Keratinocyte (primary cell): ENCODE measurements around the gene TMEM271. TPM values are rescaled to one million over a fixed set of nuclear protein-coding genes. Genes with fewer than 3 reads are reported as not detected.

Experiments
- DNase-seq: peaks from one replicate; pipeline ENCODE4 v3.0.0-alpha.2; 2011; ENCODE audit warnings: low read depth, missing footprints, low spot score
- FAIRE-seq: peaks from 2 replicates; lab custom pipeline; 2011; peaks lifted over from hg19 to GRCh38; lab: Jason Lieb, UNC
- H2AFZ ChIP-seq: 2 replicates; pipeline ENCODE4 v1.6.0; 2012; ENCODE audit warnings: low read length, control low read depth, inconsistent platforms; ENCODE audit not compliant: control insufficient read depth
- H3K27ac ChIP-seq: 2 replicates; pipeline ENCODE4 v1.5.1; 2011; ENCODE audit warnings: low read length; ENCODE audit not compliant: control insufficient read depth, insufficient read depth
- H3K27me3 ChIP-seq: 3 replicates; pipeline ENCODE4 v1.6.0; 2011; ENCODE audit warnings: low read length; ENCODE audit not compliant: control insufficient read depth, insufficient read depth; ENCODE audit errors: extremely low read depth
- H3K36me3 ChIP-seq, 2 experiments: 2 replicates in 1 of 2; 3 replicates in 1 of 2; pipeline ENCODE4 v1.5.1; 2011; ENCODE audit warnings: low read length in 2 of 2, mild to moderate bottlenecking in 1 of 2; ENCODE audit not compliant: control insufficient read depth in 2 of 2, insufficient read depth in 2 of 2; ENCODE audit errors: extremely low read depth in 1 of 2
- H3K4me1 ChIP-seq: 3 replicates; pipeline ENCODE4 v1.5.1; 2011; ENCODE audit warnings: low read length; ENCODE audit not compliant: control insufficient read depth, insufficient read depth; ENCODE audit errors: extremely low read depth
- H3K4me2 ChIP-seq: 3 replicates; pipeline ENCODE4 v1.6.0; 2011; ENCODE audit warnings: low read depth, low read length; ENCODE audit not compliant: control insufficient read depth, insufficient read depth; ENCODE audit errors: extremely low read depth
- H3K4me3 ChIP-seq, 3 experiments: fragments of 200-600 bp in 1 of 3; sonication (generic) in 1 of 3; 2 replicates in 2 of 3; 3 replicates in 1 of 3; pipeline ENCODE4 v1.5.1; 2011 to 2016; ENCODE audit warnings: low read length in 3 of 3, mild to moderate bottlenecking in 3 of 3, control low read depth in 2 of 3, inconsistent platforms in 1 of 3, low read depth in 1 of 3, mixed read lengths in 1 of 3, mixed run types in 1 of 3, moderate library complexity in 1 of 3; ENCODE audit not compliant: control insufficient read depth in 2 of 3, insufficient read depth in 2 of 3; ENCODE audit errors: extremely low read depth in 1 of 3
- H3K79me2 ChIP-seq: 2 replicates; pipeline ENCODE4 v1.6.0; 2012; ENCODE audit warnings: low read length; ENCODE audit not compliant: control insufficient read depth, insufficient read depth
- H3K9ac ChIP-seq: 3 replicates; pipeline ENCODE4 v1.6.0; 2011; ENCODE audit warnings: low read length; ENCODE audit not compliant: control insufficient read depth, insufficient read depth; ENCODE audit errors: extremely low read depth
- H3K9me1 ChIP-seq: 3 replicates; pipeline ENCODE4 v1.6.0; 2011; ENCODE audit warnings: low read length; ENCODE audit not compliant: control insufficient read depth, insufficient read depth; ENCODE audit errors: extremely low read depth
- H3K9me3 ChIP-seq: 2 replicates; pipeline ENCODE4 v1.5.1; 2012; ENCODE audit warnings: low read depth, low read length; ENCODE audit not compliant: control insufficient read depth
- H4K20me1 ChIP-seq: 3 replicates; pipeline ENCODE4 v1.6.0; 2011; ENCODE audit warnings: low read length; ENCODE audit not compliant: control insufficient read depth, insufficient read depth; ENCODE audit errors: extremely low read depth
- CTCF ChIP-seq, 3 experiments: IDR thresholded peaks in 1 of 3; conservative IDR thresholded peaks in 1 of 3; optimal IDR thresholded peaks in 1 of 3; 2 replicates in 2 of 3; 3 replicates in 1 of 3; pipeline versions ENCODE3 to v1.5.1; 2011; ENCODE audit warnings: low read length in 3 of 3, mild to moderate bottlenecking in 3 of 3, moderate library complexity in 2 of 3, control low read depth in 1 of 3, inconsistent platforms in 1 of 3; ENCODE audit not compliant: insufficient read depth in 2 of 3; ENCODE audit errors: extremely low read depth in 1 of 3
- EZH2 ChIP-seq: IDR thresholded peaks from one replicate; pipeline ENCODE4 v1.6.1; 2012; ENCODE audit warnings: inconsistent platforms, mild to moderate bottlenecking, low read length, moderate library complexity
- dilution Hi-C: fragments of 300-500 bp; cut with MboI; formaldehyde crosslinking; loops from one replicate; pipeline ENCODE4 v1.7.0; 2020; ENCODE audit warnings: low sequenced_read_pairs; ENCODE audit not compliant: extremely low pct_ligation_motif_present
- polyA plus RNA-seq, 5 experiments: library from polyadenylated mRNA; depleted of rRNA in 3 of 5; stranded (reverse) in 3 of 5; stranded (forward) in 1 of 5; unstranded in 1 of 5; fragments of >200 nt; gene quantifications; 1 replicate in 1 of 5; 2 replicates in 3 of 5; 3 replicates in 1 of 5; pipeline versions ENCODE4 v1.2.1 to v1.2.3, GENCODE V29; 2011 to 2012; ENCODE audit warnings: missing spikeins in 2 of 5, low read depth in 1 of 5, low replicate concordance in 1 of 5

Gene TMEM271
- polyA plus RNA-seq, 1 donor (not counting 4 experiments of a cell fraction or from before 2014, with no cell fraction given): not detected

GRCh38 chr4:616911-617643 is 41.0 kb upstream of the TMEM271 start:
- no peaks in the 10 kb centered on the region for H3K9me3 ChIP-seq
- FAIRE-seq: no peak
- no peak overlapping the region for H3K4me3 ChIP-seq
- no peak overlapping the region for H3K9ac ChIP-seq
- no peaks in the 10 kb centered on the region for H3K79me2 ChIP-seq
- peaks cover 5% of the 10 kb centered on the region for H3K4me1 ChIP-seq
- H3K36me3 ChIP-seq: no peaks in the 10 kb centered on the region
- H3K27me3 ChIP-seq: peaks cover 16% of the 10 kb centered on the region
- no peaks in the 10 kb centered on the region for H4K20me1 ChIP-seq
- TF ChIP-seq CTCF (optimal IDR thresholded peaks at IDR 0.05 in 1 of 3, IDR thresholded peaks at IDR 0.05 in 1 of 3, conservative IDR thresholded peaks at IDR 0.05 in 1 of 3; ENCODE audit: extremely low read depth in 1 of 3, insufficient read depth in 2 of 3, low read length in 3 of 3) (no peak), EZH2 (no peak)
- dilution Hi-C loops: no loop called here
- H2AFZ ChIP-seq: no peak overlapping the region
- no peak for DNase-seq
- H3K4me2 ChIP-seq: no peak overlapping the region
- no peak overlapping the region for H3K27ac ChIP-seq
- H3K9me1 ChIP-seq: no peaks in the 10 kb centered on the region

- dilution Hi-C loops: no loop called here
These were observed 40.0 kb upstream of the TMEM271 start for GRCh38 chr4:616091-616490.

More at GRCh38 chr4:616091-616490, 40.0 kb upstream of the TMEM271 start:
- peaks cover 5% of the 10 kb centered on the region for H3K4me1 ChIP-seq
- H3K27ac ChIP-seq: no peak overlapping the region
- no peaks in the 10 kb centered on the region for H4K20me1 ChIP-seq
- no peaks in the 10 kb centered on the region for H3K36me3 ChIP-seq
- TF ChIP-seq EZH2 (no peak), CTCF (optimal IDR thresholded peaks at IDR 0.05 in 1 of 3, IDR thresholded peaks at IDR 0.05 in 1 of 3, conservative IDR thresholded peaks at IDR 0.05 in 1 of 3; ENCODE audit: extremely low read depth in 1 of 3, insufficient read depth in 2 of 3, low read length in 3 of 3) (no peak)
- H3K4me3 ChIP-seq: no peak overlapping the region
- no peaks in the 10 kb centered on the region for H3K79me2 ChIP-seq
- FAIRE-seq: no peak
- no peak overlapping the region for H3K9ac ChIP-seq
- no peak overlapping the region for H3K4me2 ChIP-seq
- no peaks in the 10 kb centered on the region for H3K9me3 ChIP-seq
- H2AFZ ChIP-seq: no peak overlapping the region
- H3K27me3 ChIP-seq: peaks cover 23% of the 10 kb centered on the region
- H3K9me1 ChIP-seq: no peaks in the 10 kb centered on the region
- no peak for DNase-seq
